ENCODE data around the gene MYLK.

Gene MYLK

DNA sequence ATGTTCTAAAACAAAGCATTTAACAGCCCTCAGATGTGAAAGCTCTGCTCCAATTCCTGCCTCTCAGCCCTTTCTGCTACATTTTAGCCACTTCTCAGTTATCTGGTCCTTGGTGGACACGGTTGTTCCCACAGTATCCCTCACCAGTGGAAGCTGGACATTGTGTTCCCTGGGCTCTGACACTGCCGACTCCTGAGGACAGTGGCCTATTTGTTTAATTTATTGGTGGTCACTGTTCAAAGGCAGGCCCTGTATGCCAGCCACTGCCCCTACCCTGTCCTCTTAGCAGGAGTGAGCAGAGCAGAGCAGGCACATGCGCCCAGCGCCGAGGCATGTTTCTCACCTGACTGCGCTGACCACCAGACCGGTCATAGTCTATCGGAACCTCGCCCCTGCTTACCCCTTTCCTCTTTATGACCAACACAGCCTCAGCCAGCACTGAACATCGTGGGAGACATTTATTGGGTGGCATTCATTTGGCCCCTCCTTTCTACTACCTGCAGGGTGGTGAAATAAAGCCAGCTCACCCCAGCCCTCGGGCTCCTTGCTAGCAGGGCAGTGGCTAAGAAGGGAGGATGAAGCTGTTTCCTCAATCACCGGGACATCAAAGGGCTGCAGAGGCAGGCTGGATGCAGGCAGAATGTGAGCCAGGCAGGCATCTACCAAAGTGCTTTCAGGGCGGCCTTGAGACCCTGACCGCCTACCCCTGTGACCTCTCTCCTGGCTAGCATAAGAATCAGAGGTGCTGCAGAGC, 245.0 kb downstream of the MYLK start:
- no peak for DNase-seq

- DNase-seq, result no peak
Observed at GRCh38 chr3:123637841-123638240, 246.3 kb downstream of the MYLK start.

GRCh38 chr3:123637131-123637530, 247.0 kb downstream of the MYLK start:
- no peak for DNase-seq

DNA sequence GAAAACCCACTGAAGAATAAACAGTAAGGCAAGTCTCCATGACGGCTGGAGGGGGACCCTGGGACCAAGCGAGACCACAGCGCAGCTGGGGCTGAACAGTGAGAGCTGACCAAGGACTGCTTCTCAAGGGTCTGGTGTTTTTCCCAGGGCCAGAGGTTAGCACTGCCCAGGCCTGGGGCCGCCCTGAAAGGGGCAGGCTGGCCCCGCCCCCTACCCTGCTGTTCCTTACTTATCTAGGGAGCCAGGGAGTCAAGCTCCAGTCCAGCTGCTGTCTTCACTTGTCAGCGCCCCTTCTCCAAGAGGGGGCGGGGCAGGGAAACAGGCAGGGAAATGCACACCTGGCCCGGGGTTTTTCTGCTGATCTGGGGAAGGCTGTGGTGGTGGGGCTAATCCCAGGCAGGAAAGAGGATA, 247.7 kb downstream of the MYLK start:
- no peak for DNase-seq

DNA sequence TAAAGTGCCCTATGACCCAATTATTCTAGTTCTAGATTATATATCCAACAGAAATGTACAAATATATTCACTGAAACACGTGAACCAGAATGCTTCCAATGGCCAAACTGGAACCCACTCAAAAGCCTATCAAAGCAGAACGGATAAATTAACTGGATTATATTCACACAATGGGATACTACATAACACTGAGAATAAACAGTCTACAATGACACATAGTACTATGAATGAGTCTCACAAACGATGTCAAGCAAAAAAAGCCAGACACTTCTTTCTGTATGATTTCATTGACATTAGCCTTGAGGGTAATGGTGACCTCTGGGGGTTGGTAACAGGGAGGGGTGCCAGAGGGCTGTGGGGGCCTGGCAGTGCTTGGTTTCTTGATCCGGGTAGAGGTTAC, 248.4 kb downstream of the MYLK start:
- DNase-seq, result no peak

- DNase-seq, result no peak
Observed at GRCh38 chr3:123635217-123635616, 248.9 kb downstream of the MYLK start.

- DNase-seq, result no peak
Observed at GRCh38 chr3:123634149-123635051, 249.7 kb downstream of the MYLK start.

DNA sequence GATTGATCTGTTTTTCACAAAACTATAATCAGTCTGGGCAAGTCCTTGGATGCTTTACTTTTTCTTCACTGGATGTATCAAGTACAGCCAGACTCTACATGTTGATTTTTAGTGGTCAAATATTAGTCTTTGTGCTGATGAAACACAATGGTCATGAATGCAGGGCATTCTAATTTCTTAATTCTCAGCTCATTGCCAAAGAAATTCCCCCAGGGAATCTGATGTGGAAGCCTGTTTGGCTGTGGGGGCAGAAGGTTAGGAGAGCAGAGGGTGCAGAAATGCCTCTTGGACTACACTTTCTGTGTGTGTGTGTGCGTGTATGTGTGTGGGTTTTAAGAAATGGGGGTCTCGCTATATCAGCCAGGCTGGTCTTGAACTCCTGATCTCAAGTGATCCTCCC, 250.6 kb downstream of the MYLK start:
- no peak for DNase-seq

DNA sequence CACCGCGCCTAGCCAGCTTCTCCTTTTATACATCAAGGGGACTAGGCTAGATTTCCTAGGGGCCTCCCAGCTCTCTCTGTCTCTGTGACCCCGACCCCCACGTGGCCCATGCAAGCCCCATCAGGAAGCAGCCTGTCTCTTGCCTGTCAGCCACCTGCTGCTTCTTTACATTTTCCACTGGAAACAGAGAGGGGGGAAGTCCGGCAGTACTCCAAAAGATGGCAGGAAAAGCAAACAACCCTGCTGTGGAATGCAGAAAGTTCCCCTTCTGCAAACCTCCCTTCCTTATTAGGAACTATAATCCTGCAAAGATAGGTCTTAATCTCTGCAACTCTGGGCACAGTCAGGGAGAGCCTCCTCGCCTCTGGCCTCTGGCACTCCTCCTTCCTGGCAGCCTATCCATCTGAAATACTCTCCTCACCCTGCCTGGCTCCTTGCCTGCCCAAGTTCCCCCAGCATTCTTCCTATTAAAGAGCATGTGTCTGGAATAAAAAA, 251.9 kb downstream of the MYLK start:
- DNase-seq, result no peak

DNA sequence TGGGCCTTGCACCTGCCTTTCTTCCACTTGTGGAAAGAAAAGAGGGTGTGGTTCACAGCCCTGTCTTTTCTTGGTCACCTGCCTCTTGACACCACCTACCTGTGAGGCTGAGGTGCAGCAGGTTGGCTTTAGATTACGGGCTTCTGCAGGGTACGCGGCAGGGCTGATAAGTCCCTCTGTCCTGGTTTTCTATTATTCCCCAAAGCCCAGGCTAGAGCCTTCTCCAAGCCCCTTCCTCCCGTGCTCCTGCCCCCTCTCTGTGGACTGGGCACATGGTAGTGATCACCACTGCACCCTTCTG, 254.4 kb downstream of the MYLK start:
- no peak for DNase-seq

GRCh38 chr3:123628996-123629746, 255.0 kb downstream of the MYLK start:
- no peak for DNase-seq

DNA sequence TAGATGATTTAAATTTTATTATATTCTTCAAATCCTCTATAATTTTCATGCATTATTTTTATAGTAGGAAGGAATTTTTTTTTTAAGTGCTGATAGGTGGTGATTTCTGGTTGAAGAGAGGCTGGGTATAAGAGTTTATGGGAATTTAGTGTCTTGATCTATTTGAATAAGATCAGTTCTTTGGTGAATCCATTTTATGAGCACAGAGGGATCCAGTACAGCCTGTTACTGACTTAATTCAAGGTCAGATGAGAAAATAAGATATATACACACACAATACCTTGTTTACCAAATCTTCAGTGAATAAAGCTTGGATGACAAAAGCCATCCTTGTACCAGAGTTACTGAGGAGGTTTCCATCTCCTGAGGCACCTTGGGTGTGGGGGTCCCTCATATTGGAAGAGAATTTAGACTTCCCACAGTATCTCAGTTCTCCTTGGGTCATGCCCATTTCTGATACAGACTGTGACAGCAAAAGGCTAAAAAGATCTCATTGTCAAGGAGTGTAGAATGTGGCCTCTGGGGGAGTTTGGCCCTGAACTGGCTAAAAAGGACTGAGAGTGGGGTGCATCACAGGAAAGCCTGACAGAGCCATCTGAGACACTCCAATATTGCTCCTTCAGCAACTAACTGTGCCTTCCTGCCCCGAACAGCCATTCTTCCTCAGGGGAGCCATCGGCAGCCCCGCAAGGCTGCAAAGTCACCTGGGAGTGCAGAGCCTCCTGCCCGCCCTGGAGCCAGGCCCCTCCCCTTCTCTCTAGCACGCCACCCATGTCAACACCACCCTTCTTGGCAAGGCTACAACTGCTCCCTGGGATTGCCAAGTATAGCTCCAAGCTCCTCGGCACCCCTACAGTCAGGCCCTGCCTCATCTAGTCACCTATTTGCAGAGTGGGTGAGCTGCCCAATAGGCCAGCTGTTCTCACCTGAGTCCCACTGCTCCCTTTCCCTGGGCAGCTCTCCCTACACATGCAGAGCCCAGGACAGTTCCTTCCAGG, 256.2 kb downstream of the MYLK start:
- no peak for DNase-seq

DNA sequence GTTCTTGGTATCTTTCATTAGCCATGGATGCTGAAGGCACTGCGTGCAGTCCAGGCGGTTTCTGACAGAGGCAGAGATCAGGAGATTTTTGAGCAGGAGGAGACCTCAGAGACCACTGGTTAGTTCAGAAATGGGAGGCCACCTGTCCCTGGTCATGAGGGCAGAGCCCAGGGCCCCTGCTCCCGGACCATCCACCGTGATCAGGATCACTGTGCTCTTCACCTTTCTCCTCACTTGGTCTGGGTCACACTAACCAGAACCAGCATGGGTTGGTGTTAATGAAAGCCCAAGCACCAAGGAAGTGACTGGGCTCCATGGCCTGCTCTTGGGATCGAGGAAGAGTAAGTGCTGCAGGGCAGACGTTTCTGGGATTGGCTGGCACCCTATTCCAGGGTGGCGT, 257.3 kb downstream of the MYLK start:
- no peak for DNase-seq

DNA sequence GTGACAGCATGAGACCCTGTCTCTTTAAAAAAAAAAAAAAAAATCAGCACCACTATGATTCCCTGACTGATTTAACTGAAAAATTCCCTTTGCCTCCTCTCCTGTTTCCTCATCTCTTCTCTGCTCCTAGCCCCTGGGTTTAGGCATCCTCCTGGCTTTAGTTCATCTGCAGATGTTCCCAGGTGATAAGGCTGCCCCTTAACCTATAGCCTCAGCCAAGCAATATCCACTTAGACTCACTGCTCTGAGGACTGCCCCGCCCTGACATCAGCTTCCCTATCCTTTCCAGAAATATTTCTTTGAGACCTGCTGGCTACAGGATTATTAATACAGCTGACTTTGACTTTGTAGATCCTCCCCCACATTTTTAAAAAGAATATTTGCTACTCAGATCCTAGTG, 259.8 kb downstream of the MYLK start:
- DNase-seq, result no peak

GRCh38 chr3:123623346-123623880, 260.7 kb downstream of the MYLK start:
- no peak for DNase-seq

- no peak for DNase-seq
Observed at GRCh38 chr3:123622766-123623165, 261.4 kb downstream of the MYLK start.

DNA sequence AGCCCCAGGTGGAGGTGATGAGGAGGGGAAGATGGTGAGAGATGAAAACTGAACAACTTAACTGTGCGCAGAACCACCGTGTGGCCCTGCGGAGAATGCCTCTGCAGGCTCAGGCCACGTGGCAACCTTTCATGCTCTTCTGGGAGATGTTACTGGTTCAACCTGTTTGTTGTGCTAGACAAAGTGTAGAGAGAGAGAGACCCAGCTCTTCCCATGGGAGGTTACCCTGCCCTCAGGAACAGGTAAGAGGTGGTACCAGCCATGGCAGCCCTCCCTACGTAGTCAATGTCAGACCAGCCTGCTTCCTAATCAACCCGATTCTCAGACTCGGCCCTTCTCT, 262.3 kb downstream of the MYLK start:
- no peak for DNase-seq

- no peak for DNase-seq
Observed at GRCh38 chr3:123621186-123621849, 262.8 kb downstream of the MYLK start.

- no peak for DNase-seq
Observed at GRCh38 chr3:123620343-123620742, 263.8 kb downstream of the MYLK start.

DNA sequence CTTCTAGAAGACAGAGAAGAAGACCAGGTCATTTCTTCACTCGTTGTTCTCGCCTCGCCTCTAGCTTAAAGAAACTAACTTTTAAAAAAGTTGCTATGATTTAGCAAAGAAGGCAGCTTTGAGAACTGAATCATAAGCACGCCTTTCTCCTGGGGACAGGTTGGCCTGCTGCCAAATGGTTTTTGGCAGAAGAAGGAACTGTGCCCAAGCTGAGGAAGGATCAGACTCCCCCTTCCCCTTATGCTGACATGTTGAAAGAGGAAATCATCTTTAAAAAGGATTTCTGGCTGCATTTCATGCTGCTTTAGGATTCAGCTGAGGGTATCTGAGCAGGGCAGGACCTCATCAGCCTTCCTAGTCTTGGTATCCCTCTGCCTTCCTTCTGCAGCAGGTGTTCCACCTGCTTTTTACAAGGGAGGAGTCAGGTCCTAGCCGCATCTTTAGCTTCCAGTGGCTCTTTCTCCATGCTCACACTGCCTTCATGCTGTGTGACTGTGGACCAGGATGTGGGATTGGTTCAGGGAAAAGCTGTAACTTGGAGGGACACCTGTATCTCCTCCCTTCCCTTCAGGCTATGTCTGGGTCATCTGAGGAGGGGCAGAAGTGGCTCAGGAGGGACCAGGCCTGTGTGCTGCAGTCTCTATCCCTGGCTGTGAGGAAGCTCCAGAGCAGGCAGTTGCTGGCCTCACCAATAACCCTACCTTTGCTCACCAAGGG, 265.2 kb downstream of the MYLK start:
- no peak for DNase-seq

Data from activated effector memory CD4-positive, alpha-beta T cell treated with anti-CD3 and anti-CD28 coated beads, Interleukin-2, amount 50 U/mL, for 16 hours (primary cell).